Adrenal gland (tissue), 12 donors: ENCODE results near the gene EIF4E1B. TPM values are rescaled to one million over a fixed set of nuclear protein-coding genes. Genes with fewer than 3 reads are reported as not detected.

Experiments used
- DNase-seq, 7 donors: peaks; one replicate each; pipeline ENCODE4 v3.0.0-alpha.2; 2019 to 2020
- H3K27ac ChIP-seq, 5 donors: fragments of 200-600 bp; sonication (generic) in 4 of 5; 1 replicate in 3 of 5; 2 replicates in 2 of 5; pipeline versions ENCODE4 v1.5.1 to v1.8.0; 2016 to 2020; ENCODE audit warnings: mild to moderate bottlenecking in 1 of 5
- H3K27me3 ChIP-seq: fragments of 200-600 bp; 2 replicates; pipeline ENCODE4 v1.8.0; 2021
- H3K36me3 ChIP-seq, 2 donors: fragments of 200-600 bp; replicated peaks in 1 of 2; 1 replicate in 1 of 2; 2 replicates in 1 of 2; pipeline versions ENCODE4 v1.5.1 to v1.8.0; 2018 to 2022
- H3K4me1 ChIP-seq, 2 donors: fragments of 200-600 bp; replicated peaks in 1 of 2; 1 replicate in 1 of 2; 2 replicates in 1 of 2; pipeline versions ENCODE4 v1.5.1 to v1.8.0; 2018 to 2021
- H3K4me3 ChIP-seq, 4 donors: fragments of 200-600 bp; sonication (generic) in 3 of 4; one replicate each; pipeline ENCODE4 v1.5.1; 2016 to 2018
- H3K9me3 ChIP-seq, 3 donors: fragments of 200-600 bp; sonication (generic) in 1 of 3; replicated peaks in 1 of 3; 1 replicate in 2 of 3; 2 replicates in 1 of 3; pipeline versions ENCODE4 v1.5.1 to v1.8.0; 2016 to 2021
- POLR2A ChIP-seq, 2 donors: fragments of 450-650 bp; IDR thresholded peaks; one replicate each; pipeline ENCODE4 v1.6.1; 2017; ENCODE audit warnings: antibody characterized with exemption in 2 of 2, mild to moderate bottlenecking in 2 of 2, moderate library complexity in 1 of 2
- WGBS, 4 donors: extraction: QIAGEN DNeasy Blood & Tissue Kit in 2 of 4; methylation state at CpG; one replicate each; pipeline versions ENCODE4 v1.1.5 to v1.1.7; 2013 to 2017; 5-methylcytosine and 5-hydroxymethylcytosine counted together
- intact Hi-C, 2 donors: fragments of 100-400 bp; cut with DNase I; formaldehyde crosslinking; loops; one replicate each; pipeline versions ENCODE4 v1.14.1 to v1.15.0; 2022 to 2023
- polyA plus RNA-seq, 3 donors: library from polyadenylated mRNA; stranded (reverse); fragments of 200-250 nt in 2 of 3; fragments of 350-450 nt in 1 of 3; fragmentation: Illumina TruSeq in 1 of 3; extraction: RNeasy Lipid Tissue Mini Kit (QIAGEN cat#74804) in 1 of 3; gene quantifications; one replicate each; pipeline ENCODE4 v1.2.3, GENCODE V29; 2013 to 2014
- total RNA-seq, 9 donors: library from RNA; depleted of rRNA in 4 of 9; stranded (reverse); fragments of >200 nt in 4 of 9; fragments of 120-200 nt in 1 of 9; fragmentation: NEBNext Ultra II Directional in 1 of 9; extraction: Animal tissue kit (Norgen Biotek cat#: 25700) in 1 of 9; gene quantifications; one replicate each; pipeline versions ENCODE4 v1.1.0 to v1.2.4, GENCODE V29; 2013 to 2023
- TF ChIP-seq, protein P1 (sequence below), 6 experiments: fragments of 450-650 bp in 4 of 6; fragments of 200-600 bp in 2 of 6; sonication (generic) in 1 of 6; IDR thresholded peaks; 1 replicate in 5 of 6; 2 replicates in 1 of 6; pipeline versions ENCODE4 v1.5.1 to v1.8.0; 2016 to 2021; ENCODE audit warnings: antibody characterized with exemption in 6 of 6, mild to moderate bottlenecking in 2 of 6, moderate library complexity in 1 of 6
- donor health status: healthy with polysubstance abuse.
- donor health status: Bipolar disorder and iron deficiency.
- donor health status: DM: yes; HTN: yes; CAD: no.
- donor health status: DM: no; HTN: no; CAD: no.
- donor health status: DM: no; HTN: no; CAD: no.
- donor health status: DM: yes; HTN: yes; CAD: no.

The EIF4E1B gene
- total and polyA plus RNA-seq, 12 donors = 0.24 to 0.44 (median 0.28) TPM; not detected in 7

DNA sequence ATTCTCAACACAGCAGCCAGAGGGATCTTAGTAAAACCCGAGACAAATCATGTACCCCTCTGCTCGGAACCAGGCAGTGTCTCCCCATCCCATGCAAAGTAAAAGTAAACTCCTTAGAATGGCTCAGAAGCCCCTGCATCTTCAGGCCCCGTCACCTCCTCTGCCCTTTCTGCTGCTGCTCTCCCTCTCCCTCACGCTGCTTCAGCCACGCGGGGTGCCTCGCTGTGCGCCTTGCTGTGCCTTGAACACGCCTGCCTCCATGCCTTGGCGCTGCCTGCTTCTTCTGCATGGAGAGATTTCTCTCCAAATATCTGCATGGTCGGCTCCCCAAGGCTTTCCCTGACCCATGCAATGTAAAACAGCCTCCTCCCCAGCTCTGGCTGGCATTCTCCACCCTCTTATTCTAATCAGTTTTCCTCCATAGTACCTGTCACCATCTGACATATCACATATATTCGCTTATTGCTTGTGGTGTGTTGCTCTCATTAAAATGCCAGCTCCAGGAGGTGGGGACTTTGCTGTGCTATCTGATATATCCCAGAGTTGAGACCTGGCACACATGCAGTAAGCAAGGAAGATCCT lies 28.5 kb upstream of the EIF4E1B start:
- no peak overlapping the region for H3K4me3 ChIP-seq
- H3K4me1 ChIP-seq = no peaks in the 10 kb centered on the region
- no peak for DNase-seq
- intact Hi-C loops = no loop called here
- H3K27me3 ChIP-seq = peaks cover 5% of the 10 kb centered on the region
- H3K9me3 ChIP-seq = no peaks in the 10 kb centered on the region
- TF ChIP-seq, protein P1, sequence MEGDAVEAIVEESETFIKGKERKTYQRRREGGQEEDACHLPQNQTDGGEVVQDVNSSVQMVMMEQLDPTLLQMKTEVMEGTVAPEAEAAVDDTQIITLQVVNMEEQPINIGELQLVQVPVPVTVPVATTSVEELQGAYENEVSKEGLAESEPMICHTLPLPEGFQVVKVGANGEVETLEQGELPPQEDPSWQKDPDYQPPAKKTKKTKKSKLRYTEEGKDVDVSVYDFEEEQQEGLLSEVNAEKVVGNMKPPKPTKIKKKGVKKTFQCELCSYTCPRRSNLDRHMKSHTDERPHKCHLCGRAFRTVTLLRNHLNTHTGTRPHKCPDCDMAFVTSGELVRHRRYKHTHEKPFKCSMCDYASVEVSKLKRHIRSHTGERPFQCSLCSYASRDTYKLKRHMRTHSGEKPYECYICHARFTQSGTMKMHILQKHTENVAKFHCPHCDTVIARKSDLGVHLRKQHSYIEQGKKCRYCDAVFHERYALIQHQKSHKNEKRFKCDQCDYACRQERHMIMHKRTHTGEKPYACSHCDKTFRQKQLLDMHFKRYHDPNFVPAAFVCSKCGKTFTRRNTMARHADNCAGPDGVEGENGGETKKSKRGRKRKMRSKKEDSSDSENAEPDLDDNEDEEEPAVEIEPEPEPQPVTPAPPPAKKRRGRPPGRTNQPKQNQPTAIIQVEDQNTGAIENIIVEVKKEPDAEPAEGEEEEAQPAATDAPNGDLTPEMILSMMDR (IDR thresholded peaks at IDR 0.05) = no peak
- no peak for TF ChIP-seq POLR2A (IDR thresholded peaks at IDR 0.05)
- H3K27ac ChIP-seq = no peak overlapping the region
- H3K36me3 ChIP-seq = no peaks in the 10 kb centered on the region
- 78 to 89% (median 81%) methylated on average over 12 of the region's 12 CpGs for WGBS, 4 donors

DNA sequence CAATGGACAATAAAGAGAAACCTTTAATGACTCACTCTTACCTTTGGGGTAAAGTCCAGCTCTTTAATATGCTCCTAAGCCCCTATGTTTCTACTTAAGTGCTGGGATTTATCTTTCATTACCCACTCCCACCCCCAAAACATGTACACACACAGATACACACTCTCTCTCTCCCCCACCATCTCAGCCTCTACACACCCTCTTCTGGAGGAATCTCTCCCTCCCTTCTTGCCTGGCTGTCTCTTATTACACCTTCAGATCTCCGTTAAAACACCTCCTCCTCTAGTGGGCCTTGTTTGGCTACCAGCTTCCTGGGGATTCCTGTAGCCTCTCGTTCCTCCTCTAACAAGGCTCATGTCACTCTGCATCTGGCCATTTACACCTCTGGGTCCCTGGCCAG lies 27.4 kb upstream of the EIF4E1B start:
- WGBS, 4 donors = 20 to 70% (median 50%) methylated on average over 2 of the region's 2 CpGs
- Histone ChIP-seq H3K27me3 (peaks cover 3% of the 10 kb centered on the region), H3K9me3 (no peaks in the 10 kb centered on the region), H3K4me1 (no peaks in the 10 kb centered on the region), H3K4me3 (no peak overlapping the region), H3K36me3 (no peaks in the 10 kb centered on the region), H3K27ac (no peak overlapping the region)
- TF ChIP-seq, protein P1 (IDR thresholded peaks at IDR 0.05) = no peak
- TF ChIP-seq POLR2A (IDR thresholded peaks at IDR 0.05) = no peak
- intact Hi-C loops = no loop called here
- no peak for DNase-seq

DNA sequence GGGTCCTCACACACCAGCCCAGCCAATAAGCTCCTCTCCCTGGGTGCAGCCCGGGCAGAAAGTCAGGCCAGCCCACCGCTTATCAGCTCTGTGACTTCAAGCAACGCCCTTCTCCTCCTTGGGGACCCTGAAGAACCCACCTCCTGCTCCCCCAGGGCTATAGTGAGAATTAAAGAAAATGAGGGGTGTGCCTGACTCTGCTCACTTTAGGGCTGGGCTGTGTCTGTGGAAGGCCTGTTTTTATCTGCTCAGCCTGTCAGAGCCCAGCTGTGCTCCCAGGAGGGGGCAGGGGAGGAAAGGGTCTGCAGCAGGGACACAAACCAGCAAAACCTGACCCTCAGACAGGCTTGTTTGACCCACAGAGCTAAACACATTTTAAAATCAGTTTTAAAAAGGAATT lies 24.4 kb upstream of the EIF4E1B start:
- no peaks in the 10 kb centered on the region for H3K27me3 ChIP-seq
- intact Hi-C loops = no loop called here
- DNase-seq = no peak
- no peak overlapping the region for H3K4me3 ChIP-seq
- peaks cover 7 to 9% of the 10 kb centered on the region in 2 donors for H3K4me1 ChIP-seq
- H3K9me3 ChIP-seq = no peaks in the 10 kb centered on the region
- H3K27ac ChIP-seq = no peak overlapping the region
- no peaks in the 10 kb centered on the region for H3K36me3 ChIP-seq
- TF ChIP-seq, protein P1 (IDR thresholded peaks at IDR 0.05) = no peak
- 71 to 86% (median 75%) methylated on average over 2 to 3 of the region's 3 CpGs for WGBS, 4 donors

DNA sequence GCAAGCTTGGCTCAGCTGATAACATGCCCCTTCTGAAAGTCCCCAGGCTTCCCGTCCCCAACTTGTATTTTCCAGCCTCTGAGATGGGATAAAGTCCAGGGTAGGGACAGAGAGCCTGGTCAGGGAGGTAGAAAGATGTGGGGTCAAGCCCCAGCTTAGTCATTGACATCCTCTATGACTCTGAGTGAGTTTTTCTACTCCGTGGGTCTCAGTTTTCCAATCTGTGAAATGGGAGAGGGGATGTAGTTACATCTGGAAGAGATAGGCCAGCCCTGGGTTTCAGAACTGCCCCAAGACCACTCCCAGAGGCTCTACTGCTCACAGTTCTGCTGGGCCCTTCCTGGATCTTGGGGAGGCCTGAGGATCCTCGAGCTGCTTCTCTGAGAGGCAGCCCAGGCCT lies 23.6 kb upstream of the EIF4E1B start:
- no peak overlapping the region for H3K4me3 ChIP-seq
- DNase-seq = no peak
- H3K27me3 ChIP-seq = no peaks in the 10 kb centered on the region
- H3K9me3 ChIP-seq = no peaks in the 10 kb centered on the region
- H3K36me3 ChIP-seq = no peaks in the 10 kb centered on the region
- no peak for TF ChIP-seq POLR2A (IDR thresholded peaks at IDR 0.05)
- TF ChIP-seq, protein P1 (IDR thresholded peaks at IDR 0.05) = no peak
- WGBS, 4 donors = 73 to 100% (median 97%) methylated on average over 3 of the region's 3 CpGs
- H3K27ac ChIP-seq = no peak overlapping the region
- peaks cover 7 to 9% of the 10 kb centered on the region in 2 donors for H3K4me1 ChIP-seq
- intact Hi-C loops = no loop called here
